GM03348 (cell line): ENCODE results near the gene KLK3.

ENCODE experiments used
- DNase-seq: peaks from one replicate; pipeline ENCODE4 v3.0.0; 2012; ENCODE audit warnings: low spot score

The KLK3 gene

DNA sequence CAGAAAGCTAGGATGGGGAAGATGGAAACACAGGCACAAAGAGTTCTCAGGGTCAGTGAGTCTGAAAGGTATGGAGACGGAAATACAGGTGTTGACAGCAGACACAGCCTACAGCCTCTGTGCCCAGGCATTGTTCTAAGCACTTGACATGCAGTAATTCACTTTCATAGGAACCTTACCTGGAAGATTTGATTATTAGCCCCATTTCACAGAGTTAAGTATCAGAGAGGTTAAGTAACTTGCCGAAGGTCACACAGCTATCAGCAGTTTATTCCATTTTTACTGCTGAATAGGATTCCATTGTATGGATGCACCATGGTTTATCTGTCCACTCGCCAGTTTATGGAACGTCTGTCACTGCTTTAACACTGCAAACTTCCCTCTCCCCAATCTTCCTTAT, 43.3 kb downstream of the KLK3 start:
- DNase-seq = no peak

DNA sequence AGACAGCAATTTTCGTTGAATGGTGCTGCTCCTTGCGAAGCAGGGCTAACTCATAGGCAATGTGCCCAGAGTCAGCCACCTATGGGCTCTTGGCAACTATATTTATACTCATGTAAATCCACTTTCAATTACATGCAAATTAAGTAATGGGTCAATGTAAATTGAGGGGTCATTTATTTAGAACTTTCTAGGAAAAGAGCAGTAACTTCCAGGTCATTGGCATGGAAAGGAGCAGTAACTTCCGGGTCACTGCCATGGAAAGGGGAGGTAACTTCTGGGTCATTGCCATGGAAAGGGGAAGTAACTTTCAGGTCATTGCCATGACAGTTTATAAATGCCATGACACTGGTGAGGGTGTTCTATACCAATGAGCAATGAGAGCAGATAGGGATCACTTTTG, 44.9 kb downstream of the KLK3 start:
- no peak for DNase-seq

DNA sequence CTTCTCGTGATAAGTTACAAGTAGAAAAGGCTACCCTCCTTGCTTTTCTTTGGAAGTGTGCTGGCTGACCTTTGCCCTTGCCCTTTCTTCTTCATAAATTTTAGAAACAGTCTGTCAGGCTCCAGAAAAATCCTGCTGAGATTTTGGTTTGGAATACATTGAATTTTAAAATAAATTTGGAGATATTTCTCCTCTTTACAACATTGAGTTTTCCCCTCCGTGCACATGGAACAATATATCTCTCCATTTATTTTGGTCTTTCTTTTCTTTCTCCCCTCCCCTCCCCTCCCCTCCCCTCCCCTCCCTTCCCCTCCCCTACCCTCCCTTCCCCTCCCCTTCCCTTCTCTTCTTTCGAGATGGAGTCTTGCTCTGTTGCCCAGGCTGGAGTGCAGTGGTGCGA, 47.9 kb downstream of the KLK3 start:
- DNase-seq = no peak

DNA sequence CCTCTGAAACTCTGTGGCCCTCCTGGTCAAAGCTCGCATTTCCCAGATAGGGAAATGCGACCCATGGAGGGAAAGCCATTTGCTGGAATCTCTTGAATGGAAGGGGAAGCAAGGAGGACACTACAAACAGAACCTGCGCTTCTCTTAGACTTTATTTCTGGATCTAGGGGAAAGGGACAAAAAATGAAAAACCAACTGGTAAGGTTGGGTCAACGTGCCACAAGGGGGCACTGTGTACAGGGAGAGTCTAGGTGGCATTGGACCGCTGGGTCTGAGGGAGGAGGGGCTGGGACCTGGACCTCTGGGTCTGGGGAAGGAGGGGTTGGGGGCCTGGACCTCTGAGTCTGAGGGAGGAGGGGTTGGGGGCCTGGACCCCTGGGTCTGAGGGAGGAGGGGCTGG, 51.5 kb downstream of the KLK3 start:
- no peak for DNase-seq

DNA sequence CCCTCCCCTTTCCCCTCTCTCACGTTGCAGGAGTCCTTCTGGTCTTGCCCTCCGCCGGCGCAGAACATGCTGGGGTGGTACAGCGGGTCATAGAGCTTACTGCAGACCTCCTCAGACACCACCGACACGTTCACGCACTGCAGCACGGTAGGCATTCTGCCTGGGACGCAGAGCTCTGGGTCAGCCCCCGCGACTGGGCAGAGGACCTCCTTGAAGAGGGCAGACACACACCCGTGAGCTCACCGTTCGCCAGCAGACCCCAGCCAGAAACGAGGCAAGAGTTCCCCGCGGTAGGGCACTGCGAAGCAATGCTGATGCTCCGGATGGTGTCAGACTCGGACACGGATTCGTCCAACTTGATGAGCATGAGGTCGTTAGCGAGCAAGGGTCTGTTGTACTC, 53.6 kb downstream of the KLK3 start:
- no peak for DNase-seq

DNA sequence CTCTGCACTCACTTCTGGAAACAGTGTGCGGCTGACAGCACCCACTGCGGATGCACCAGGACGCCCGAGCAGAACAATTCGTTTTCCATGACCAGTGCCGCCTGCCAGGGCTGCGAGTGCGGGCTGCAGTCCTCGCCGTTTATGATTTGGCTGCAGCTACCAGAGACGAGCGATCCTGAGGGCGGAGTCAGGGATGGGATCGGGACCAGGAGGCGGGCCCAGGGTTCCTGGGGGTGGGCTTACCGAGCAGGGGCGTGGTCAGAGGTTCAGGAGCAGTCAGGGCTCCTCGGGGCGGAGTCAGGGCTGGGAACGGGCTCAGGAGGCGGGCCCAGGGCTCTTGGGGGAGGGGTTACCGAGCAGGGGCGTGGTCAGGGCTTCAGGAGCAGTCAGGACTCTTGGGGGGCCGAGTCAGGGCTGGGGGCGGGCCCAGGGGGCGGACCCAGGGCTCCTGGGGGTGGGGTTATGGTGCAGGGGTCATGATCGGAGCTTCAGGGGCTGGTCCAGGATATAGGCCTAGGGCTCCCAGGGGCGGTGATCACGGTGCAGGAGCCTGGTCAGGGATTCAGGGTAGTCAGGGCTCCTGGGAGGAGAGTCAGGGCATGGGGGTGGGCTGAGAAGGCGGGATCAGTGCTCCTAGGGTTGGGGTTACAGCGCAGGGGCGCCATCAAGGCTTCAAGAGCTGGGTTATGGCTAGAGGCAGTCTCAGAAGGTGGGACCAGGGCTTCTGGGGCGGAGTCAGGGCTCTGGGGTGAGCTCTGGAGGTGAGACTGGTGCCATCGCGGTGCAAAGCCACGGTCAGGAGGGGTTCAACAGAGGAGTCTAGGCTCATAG, 54.7 kb downstream of the KLK3 start:
- peak; percentile 53 for DNase-seq
